ENCODE data around the gene CACYBP. TPM values are rescaled to one million over a fixed set of nuclear protein-coding genes. Genes with fewer than 3 reads are reported as not detected.
"Not testable (repeated sequence)": the region's sequence is repeated elsewhere in the genome, so short reads cannot be mapped to it uniquely, and the experiment has no call there.

Gene CACYBP
- total and polyA plus RNA-seq, 4 donors: 98.4 to 205 (median 149) TPM

- Histone ChIP-seq H3K4me1 (ENCODE audit: control insufficient read depth, insufficient read depth, low read length) (peaks cover 8% of the 10 kb centered on the region), H3K27ac (ENCODE audit: low read depth, low read length) (no peak overlapping the region), H3K27me3 (ENCODE audit: control insufficient read depth, insufficient read depth, low read length) (no peaks in the 10 kb centered on the region), H3K4me3 (ENCODE audit: low read depth, low read length) (no peak overlapping the region), H3K36me3 (ENCODE audit: control insufficient read depth, insufficient read depth, low read length) (peaks cover 2% of the 10 kb centered on the region), H3K9me3 (ENCODE audit: control insufficient read depth, insufficient read depth, low read length) (no peaks in the 10 kb centered on the region)
- no peak for DNase-seq (ENCODE audit: low read depth in 4 of 6, low spot score in 6 of 6)
- 94% methylated on average over 12 of the region's 17 CpGs for WGBS (ENCODE audit: insufficient coverage)
These were observed 3.3 kb downstream of the CACYBP start for GRCh38 chr1:175002910-175003517.

GRCh38 chr1:175003521-175003920 lies 3.8 kb downstream of the CACYBP start:
- no peak for DNase-seq (ENCODE audit: low read depth in 4 of 6, low spot score in 6 of 6)
- H3K4me1 ChIP-seq (ENCODE audit: control insufficient read depth, insufficient read depth, low read length): peaks cover 8% of the 10 kb centered on the region
- no peak overlapping the region for H3K4me3 ChIP-seq (ENCODE audit: low read depth, low read length)
- H3K27me3 ChIP-seq (ENCODE audit: control insufficient read depth, insufficient read depth, low read length): no peaks in the 10 kb centered on the region
- 60% methylated on average over 1 of the region's 2 CpGs for WGBS (ENCODE audit: insufficient coverage)
- H3K36me3 ChIP-seq (ENCODE audit: control insufficient read depth, insufficient read depth, low read length): peaks cover 5% of the 10 kb centered on the region
- no peaks in the 10 kb centered on the region for H3K9me3 ChIP-seq (ENCODE audit: control insufficient read depth, insufficient read depth, low read length)
- no peak overlapping the region for H3K27ac ChIP-seq (ENCODE audit: low read depth, low read length)

- 93% methylated on average over 5 of the region's 8 CpGs for WGBS (ENCODE audit: insufficient coverage)
- no peak overlapping the region for H3K27ac ChIP-seq (ENCODE audit: low read depth, low read length)
- no peak for DNase-seq (ENCODE audit: low read depth in 4 of 6, low spot score in 6 of 6)
- H3K9me3 ChIP-seq (ENCODE audit: control insufficient read depth, insufficient read depth, low read length): no peaks in the 10 kb centered on the region
- no peaks in the 10 kb centered on the region for H3K27me3 ChIP-seq (ENCODE audit: control insufficient read depth, insufficient read depth, low read length)
- no peak overlapping the region for H3K4me3 ChIP-seq (ENCODE audit: low read depth, low read length)
- H3K4me1 ChIP-seq (ENCODE audit: control insufficient read depth, insufficient read depth, low read length): peaks cover 4% of the 10 kb centered on the region
- H3K36me3 ChIP-seq (ENCODE audit: control insufficient read depth, insufficient read depth, low read length): peaks cover 11% of the 10 kb centered on the region
These were observed 5.5 kb downstream of the CACYBP start for GRCh38 chr1:175005085-175005783.

DNA sequence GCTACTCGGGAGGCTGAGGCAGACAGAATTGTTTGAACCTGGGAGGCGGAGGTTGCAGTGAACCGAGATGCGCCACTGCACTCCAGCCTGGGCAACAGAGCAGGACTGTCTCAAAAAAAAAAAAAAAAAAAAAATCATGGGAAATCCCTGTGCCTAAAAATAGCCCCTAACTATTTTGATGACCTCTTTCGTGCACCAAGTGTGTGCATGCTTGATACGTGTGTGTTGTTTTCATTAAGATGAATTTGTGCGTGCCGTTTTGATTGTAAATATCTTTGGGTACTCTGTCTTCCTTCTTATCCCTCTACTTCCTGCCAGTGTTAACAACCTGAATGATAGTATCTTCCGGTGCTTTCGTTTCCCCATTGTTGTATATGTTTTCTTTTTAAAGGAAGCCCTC lies 9.8 kb downstream of the CACYBP start:
- Histone ChIP-seq H3K27ac (ENCODE audit: low read depth, low read length) (no peak overlapping the region), H3K4me1 (ENCODE audit: control insufficient read depth, insufficient read depth, low read length) (no peaks in the 10 kb centered on the region), H3K4me3 (ENCODE audit: low read depth, low read length) (no peak overlapping the region), H3K27me3 (ENCODE audit: control insufficient read depth, insufficient read depth, low read length) (no peaks in the 10 kb centered on the region), H3K9me3 (ENCODE audit: control insufficient read depth, insufficient read depth, low read length) (no peaks in the 10 kb centered on the region), H3K36me3 (ENCODE audit: control insufficient read depth, insufficient read depth, low read length) (peaks cover 16% of the 10 kb centered on the region)
- whole genome bisulfite sequencing (ENCODE audit: insufficient coverage): no CpG with 5 or more reads among the region's 10 CpGs
- DNase-seq (ENCODE audit: low read depth in 4 of 6, low spot score in 6 of 6): no peak

GRCh38 chr1:175013445-175013844 lies 13.7 kb downstream of the CACYBP start:
- H3K36me3 ChIP-seq (ENCODE audit: control insufficient read depth, insufficient read depth, low read length): peaks cover 34% of the 10 kb centered on the region
- H3K27me3 ChIP-seq (ENCODE audit: control insufficient read depth, insufficient read depth, low read length): no peaks in the 10 kb centered on the region
- no peaks in the 10 kb centered on the region for H3K4me1 ChIP-seq (ENCODE audit: control insufficient read depth, insufficient read depth, low read length)
- no peak overlapping the region for H3K4me3 ChIP-seq (ENCODE audit: low read depth, low read length)
- H3K27ac ChIP-seq (ENCODE audit: low read depth, low read length): no peak overlapping the region
- DNase-seq (ENCODE audit: low read depth in 4 of 6, low spot score in 6 of 6): no peak
- no CpG with 5 or more reads among the region's 1 CpG for WGBS (ENCODE audit: insufficient coverage)
- H3K9me3 ChIP-seq (ENCODE audit: control insufficient read depth, insufficient read depth, low read length): no peaks in the 10 kb centered on the region

GRCh38 chr1:175015243-175015642 lies 15.5 kb downstream of the CACYBP start:
- Histone ChIP-seq H3K9me3 (ENCODE audit: control insufficient read depth, insufficient read depth, low read length) (no peaks in the 10 kb centered on the region), H3K36me3 (ENCODE audit: control insufficient read depth, insufficient read depth, low read length) (peaks cover 28% of the 10 kb centered on the region), H3K4me3 (ENCODE audit: low read depth, low read length) (no peak overlapping the region), H3K27ac (ENCODE audit: low read depth, low read length) (no peak overlapping the region), H3K4me1 (ENCODE audit: control insufficient read depth, insufficient read depth, low read length) (no peaks in the 10 kb centered on the region), H3K27me3 (ENCODE audit: control insufficient read depth, insufficient read depth, low read length) (no peaks in the 10 kb centered on the region)
- no peak for DNase-seq (ENCODE audit: low read depth in 4 of 6, low spot score in 6 of 6)
- 100% methylated on average over 2 of the region's 4 CpGs for WGBS (ENCODE audit: insufficient coverage)

- Histone ChIP-seq H3K27me3 (ENCODE audit: control insufficient read depth, insufficient read depth, low read length) (no peaks in the 10 kb centered on the region), H3K27ac (ENCODE audit: low read depth, low read length) (no peak overlapping the region), H3K4me1 (ENCODE audit: control insufficient read depth, insufficient read depth, low read length) (no peaks in the 10 kb centered on the region), H3K4me3 (ENCODE audit: low read depth, low read length) (no peak overlapping the region), H3K9me3 (ENCODE audit: control insufficient read depth, insufficient read depth, low read length) (no peaks in the 10 kb centered on the region), H3K36me3 (ENCODE audit: control insufficient read depth, insufficient read depth, low read length) (peaks cover 27% of the 10 kb centered on the region)
- DNase-seq (ENCODE audit: low read depth in 4 of 6, low spot score in 6 of 6): no peak
- WGBS (ENCODE audit: insufficient coverage): 80% methylated on average over 1 of the region's 3 CpGs
These were observed 19.8 kb downstream of the CACYBP start for GRCh38 chr1:175019524-175019923.

DNA sequence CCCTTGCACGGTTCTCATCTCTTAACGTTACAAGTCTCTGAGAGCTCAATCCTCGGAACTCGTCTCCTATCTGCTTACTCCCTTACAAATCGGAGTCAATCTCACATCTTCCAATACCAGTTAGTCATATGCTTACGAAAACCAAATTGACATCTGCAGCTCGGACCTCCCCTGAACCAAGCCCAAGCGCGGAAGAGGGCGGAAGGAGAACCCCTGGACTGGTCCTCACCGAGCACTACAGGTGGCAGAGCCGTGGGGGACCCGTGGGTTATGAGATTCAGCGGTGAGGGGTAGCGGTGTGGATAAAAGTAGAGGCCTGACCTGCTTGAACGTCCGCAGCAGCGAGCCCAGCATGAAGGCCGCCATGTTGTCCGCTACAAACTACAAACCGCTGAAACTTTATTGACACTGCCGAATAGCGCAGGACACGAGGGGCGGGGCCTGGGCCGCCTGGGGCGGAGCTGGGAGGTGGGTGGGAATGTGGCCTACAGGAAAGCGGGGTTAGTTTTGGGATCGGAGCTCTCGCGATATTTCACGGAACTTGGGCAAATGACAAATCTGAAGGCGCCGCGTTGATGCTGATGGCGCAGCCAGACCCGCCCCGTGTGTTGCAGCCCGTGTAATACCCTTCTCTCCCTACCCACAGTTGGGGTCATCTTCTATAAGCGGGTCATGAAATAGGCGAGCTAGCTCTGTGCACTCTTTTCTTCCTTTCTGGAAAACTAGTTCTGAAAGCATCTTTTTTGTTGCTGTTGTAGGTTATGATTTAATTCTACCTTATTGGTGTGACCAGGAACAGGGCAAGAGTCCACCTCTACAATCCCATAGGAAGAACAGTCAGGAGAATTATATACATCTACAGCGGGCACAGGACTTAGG lies 23.5 kb downstream of the CACYBP start, which contains the start of gene MRPS14:
Gene MRPS14, minus strand, starts transcription at position 383 of the 879 bp plus-strand sequence. Its CDS starts 17 bp downstream, at position 366.
- no peaks in the 10 kb centered on the region for H3K9me3 ChIP-seq (ENCODE audit: control insufficient read depth, insufficient read depth, low read length)
- DNase-seq (ENCODE audit: low read depth in 4 of 6, low spot score in 6 of 6): peak; percentile 96 to 99 (median 98)
- H3K4me3 ChIP-seq (ENCODE audit: low read depth, low read length): peak within 1 kb of the TSS; percentile 100
- H3K4me1 ChIP-seq (ENCODE audit: control insufficient read depth, insufficient read depth, low read length): no peaks in the 10 kb centered on the region
- H3K36me3 ChIP-seq (ENCODE audit: control insufficient read depth, insufficient read depth, low read length): peaks cover 5% of the 10 kb centered on the region
- peak within 1 kb of the TSS; percentile 89 for H3K27ac ChIP-seq (ENCODE audit: low read depth, low read length)
- no peaks in the 10 kb centered on the region for H3K27me3 ChIP-seq (ENCODE audit: control insufficient read depth, insufficient read depth, low read length)
- 0% methylated on average over 28 of the region's 42 CpGs for WGBS (ENCODE audit: insufficient coverage)

- not testable (repeated sequence) for H3K4me1 ChIP-seq (ENCODE audit: control insufficient read depth, insufficient read depth, low read length); H3K9me3 ChIP-seq (ENCODE audit: control insufficient read depth, insufficient read depth, low read length); DNase-seq (ENCODE audit: low read depth in 4 of 6, low spot score in 6 of 6); H3K27me3 ChIP-seq (ENCODE audit: control insufficient read depth, insufficient read depth, low read length); H3K36me3 ChIP-seq (ENCODE audit: control insufficient read depth, insufficient read depth, low read length)
- peak overlapping the region; percentile 89 for H3K27ac ChIP-seq (ENCODE audit: low read depth, low read length)
- 90% methylated on average over 2 of the region's 2 CpGs for WGBS (ENCODE audit: insufficient coverage)
- H3K4me3 ChIP-seq (ENCODE audit: low read depth, low read length): peak overlapping the region; percentile 100
These were observed 24.1 kb downstream of the CACYBP start for GRCh38 chr1:175023922-175024242.
